Measurements from ENCODE around the gene CRADD. TPM values are rescaled to one million over a fixed set of nuclear protein-coding genes. Genes with fewer than 3 reads are reported as not detected.

The CRADD gene
- total and polyA plus RNA-seq, 10 of the 15 experiments (the other 5 are each of a cell fraction or from before 2014, with no cell fraction given): 7.6 to 15.5 (median 11.7) TPM

GRCh38 chr12:93749515-93749914, 72.3 kb downstream of the CRADD start:
- Histone ChIP-seq H3K9me3 (replicated peaks; ENCODE audit: control insufficient read depth, insufficient read depth, low read length) (peaks cover 6% of the 10 kb centered on the region; the same call in 2 of the 3 replicates), H3K27ac (ENCODE audit: control insufficient read depth, insufficient read depth) (no peak overlapping the region), H3K9ac (ENCODE audit: control insufficient read depth, insufficient read depth, low read length) (no peak overlapping the region), H3K36me3 (ENCODE audit: control insufficient read depth in 2 of 2, insufficient read depth in 2 of 2, low read length in 1 of 2) (no peaks in the 10 kb centered on the region), H3K4me2 (ENCODE audit: control insufficient read depth, insufficient read depth) (no peak overlapping the region), H3K4me1 (ENCODE audit: control insufficient read depth, insufficient read depth, low read length) (no peaks in the 10 kb centered on the region), H4K20me1 (ENCODE audit: control insufficient read depth, insufficient read depth) (no peaks in the 10 kb centered on the region), H3K79me2 (ENCODE audit: control insufficient read depth, insufficient read depth, low read length) (no peaks in the 10 kb centered on the region), H2AFZ (ENCODE audit: control insufficient read depth, low read depth, low read length) (no peak overlapping the region), H3K4me3 (no peak overlapping the region), H3K27me3 (replicated peaks in 1 of 2; ENCODE audit: control insufficient read depth in 2 of 2, insufficient read depth in 2 of 2, low read length in 1 of 2) (no peaks in the 10 kb centered on the region)
- TF ChIP-seq NFIC (IDR thresholded peaks at IDR 0.05; ENCODE audit: low read depth, low read length) (no peak), PAX8 (IDR thresholded peaks at IDR 0.05) (no peak), ZNF274 (IDR thresholded peaks at IDR 0.05; ENCODE audit: insufficient read depth, insufficient read length) (no peak), ZNF592 (IDR thresholded peaks at IDR 0.05) (no peak), MAX (IDR thresholded peaks at IDR 0.05; ENCODE audit: low read depth, low read length) (no peak), NR2F1 (conservative IDR thresholded peaks at IDR 0.05) (no peak), NFYB (IDR thresholded peaks at IDR 0.05; ENCODE audit: insufficient read depth, low read depth, low read length) (no peak), HSF1 (IDR thresholded peaks at IDR 0.05; ENCODE audit: low read depth, low read length) (no peak), MYB (IDR thresholded peaks at IDR 0.05; ENCODE audit: borderline replicate concordance, low read depth, low read length) (no peak), KAT2A (conservative IDR thresholded peaks at IDR 0.05; ENCODE audit: control insufficient read depth, low read depth, low read length) (no peak)
- intact Hi-C loops (cut with micrococcal nuclease; ENCODE audit: unreplicated experiment) (no loop called here), in situ Hi-C loops (cut with MboI) (no loop called here)
- ChIA-PET CTCF (no interaction called here), SMC1A (ENCODE audit: uncharacterized antibody, unreplicated experiment) (interaction anchor here (0.9 kb wide), 1 partner anchor 247 kb away, joined by 3 read pairs; no protein-coding TSS in a partner anchor), POLR2A (no interaction called here), RAD21 (ENCODE audit: unreplicated experiment) (no interaction called here)
- DNase-seq (ENCODE audit: low read depth, low spot score) (no peak), FAIRE-seq (no peak), ATAC-seq (no peak)
- WGBS (ENCODE audit: insufficient coverage, insufficient replicate concordance, low lambda C conversion rate, missing lambda C conversion rate): 73% methylated on average over 2 of the region's 2 CpGs
- BruUV-seq (replicated peaks): no TSS peak

All from GM12878 (cell line).